ENCODE measurements around the gene SORCS1. TPM values are rescaled to one million over a fixed set of nuclear protein-coding genes. Genes with fewer than 3 reads are reported as not detected.

The SORCS1 gene
- total and polyA plus RNA-seq, 4 donors = 0.08 to 0.21 (median 0.09) TPM; not detected in 1

- TF ChIP-seq REST (IDR thresholded peaks at IDR 0.05) (no peak), FOXA2 (IDR thresholded peaks at IDR 0.05) (no peak), YY1 (IDR thresholded peaks at IDR 0.05) (no peak), GABPA (IDR thresholded peaks at IDR 0.05 in 1 of 2, conservative IDR thresholded peaks at IDR 0.05 in 1 of 2) (no peak), RAD21 (IDR thresholded peaks at IDR 0.05) (no peak)
These were observed 359.4 kb downstream of the SORCS1 start (continued) for GRCh38 chr10:106804992-106805582.

GRCh38 chr10:106802949-106803348, 361.6 kb downstream of the SORCS1 start:
- Histone ChIP-seq H3K36me3 (ENCODE audit: control insufficient read depth in 4 of 4, insufficient read depth in 3 of 4, low read depth in 1 of 4, low read length in 3 of 4) (no peaks in the 10 kb centered on the region), H3K4me3 (ENCODE audit: low read depth in 1 of 3, low read length in 3 of 3) (no peak overlapping the region), H3K9me3 (ENCODE audit: control insufficient read depth in 4 of 4, low read length in 3 of 4) (no peaks in the 10 kb centered on the region), H3K27ac (ENCODE audit: low read depth in 1 of 2, low read length in 2 of 2) (no peak overlapping the region), H3K4me1 (ENCODE audit: control insufficient read depth in 4 of 4, insufficient read depth in 4 of 4, low read length in 3 of 4) (no peaks in the 10 kb centered on the region), H3K27me3 (ENCODE audit: control insufficient read depth in 4 of 4, insufficient read depth in 4 of 4, low read length in 3 of 4) (no peaks in the 10 kb centered on the region), H3K9ac (ENCODE audit: low read depth in 1 of 2, low read length in 2 of 2) (no peak overlapping the region)
- WGBS = 90% methylated on average over 4 of the region's 4 CpGs
- TF ChIP-seq FOXA1 (IDR thresholded peaks at IDR 0.05) (no peak), HNF4A (conservative IDR thresholded peaks at IDR 0.05) (no peak), TAF1 (conservative IDR thresholded peaks at IDR 0.05) (no peak), HNF4G (IDR thresholded peaks at IDR 0.05) (no peak), RAD21 (IDR thresholded peaks at IDR 0.05) (no peak), CTCF (IDR thresholded peaks at IDR 0.05; ENCODE audit: low read depth, low read length, missing input control) (no peak), GABPA (IDR thresholded peaks at IDR 0.05 in 1 of 2, conservative IDR thresholded peaks at IDR 0.05 in 1 of 2) (no peak), MAX (IDR thresholded peaks at IDR 0.05) (no peak)
- DNase-seq (ENCODE audit: low spot score) = no peak

- H3K27me3 ChIP-seq (ENCODE audit: control insufficient read depth in 4 of 4, insufficient read depth in 4 of 4, low read length in 3 of 4) = no peaks in the 10 kb centered on the region
- no peak overlapping the region for H3K4me3 ChIP-seq (ENCODE audit: low read depth in 1 of 3, low read length in 3 of 3)
- no peak for DNase-seq (ENCODE audit: low spot score)
- no peaks in the 10 kb centered on the region for H3K4me1 ChIP-seq (ENCODE audit: control insufficient read depth in 4 of 4, insufficient read depth in 4 of 4, low read length in 3 of 4)
- H3K9ac ChIP-seq (ENCODE audit: low read depth in 1 of 2, low read length in 2 of 2) = no peak overlapping the region
- no peak overlapping the region for H3K27ac ChIP-seq (ENCODE audit: low read depth in 1 of 2, low read length in 2 of 2)
- H3K9me3 ChIP-seq (ENCODE audit: control insufficient read depth in 4 of 4, low read length in 3 of 4) = no peaks in the 10 kb centered on the region
- WGBS = 83% methylated on average over 1 of the region's 1 CpG
- no peak for TF ChIP-seq JUND (IDR thresholded peaks at IDR 0.05)
- TF ChIP-seq YY1 (IDR thresholded peaks at IDR 0.05) = no peak
- no peaks in the 10 kb centered on the region for H3K36me3 ChIP-seq (ENCODE audit: control insufficient read depth in 4 of 4, insufficient read depth in 3 of 4, low read depth in 1 of 4, low read length in 3 of 4)
These were observed 364.7 kb downstream of the SORCS1 start for GRCh38 chr10:106799776-106800175.
